ENCODE data around the gene ALDH1A3. TPM values are rescaled to one million over a fixed set of nuclear protein-coding genes. Genes with fewer than 3 reads are reported as not detected.

Gene ALDH1A3
- total and polyA plus RNA-seq, 2 of the 13 experiments (the other 11 are each of a cell fraction or from before 2014, with no cell fraction given) = not detected

DNA sequence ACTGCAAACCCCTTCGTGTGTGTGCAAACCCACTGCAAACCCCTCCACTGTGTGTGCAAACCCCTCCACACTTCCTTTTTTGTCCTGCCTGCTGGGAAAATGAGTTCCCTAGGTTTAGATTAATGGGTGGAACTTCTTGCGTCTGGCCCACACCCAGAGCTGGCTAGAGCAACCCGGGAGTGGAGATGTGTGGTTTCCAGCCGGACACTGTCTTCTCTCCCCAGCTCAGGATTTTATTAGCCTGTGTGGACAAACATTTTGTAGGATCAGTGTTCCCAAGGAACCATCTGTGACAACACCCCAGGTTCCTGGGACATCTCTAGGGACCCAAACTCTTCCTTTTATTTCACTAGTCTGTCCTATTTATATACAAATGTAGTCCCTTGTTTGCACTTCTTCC lies 29.9 kb downstream of the ALDH1A3 start:
- no peak overlapping the region for H3K4me3 ChIP-seq (replicated peaks in 1 of 3; ENCODE audit: insufficient read depth in 1 of 3, low read depth in 2 of 3, low read length in 3 of 3)
- no peaks in the 10 kb centered on the region for H3K36me3 ChIP-seq (replicated peaks in 1 of 2; ENCODE audit: control insufficient read depth in 1 of 2, insufficient read depth in 2 of 2, low read length in 2 of 2)
- H3K27me3 ChIP-seq (ENCODE audit: control insufficient read depth in 1 of 2, insufficient read depth in 2 of 2, low read length in 2 of 2) = peaks cover 2 to 35% of the 10 kb centered on the region in 2 experiments; a peak in 4 of 5 replicates
- POLR2A ChIA-PET = no interaction called here
- no peak overlapping the region for H3K4me2 ChIP-seq (ENCODE audit: low read depth, low read length)
- H2AFZ ChIP-seq (ENCODE audit: low read length) = no peak overlapping the region
- no peaks in the 10 kb centered on the region for H3K79me2 ChIP-seq (ENCODE audit: insufficient read depth, low read length)
- CTCF ChIA-PET (ENCODE audit: low intra/inter-chr PET ratio, low total read pairs) = no interaction called here
- ATAC-seq = no peak
- no peak for DNase-seq (ENCODE audit: low spot score)
- H3K9me3 ChIP-seq (ENCODE audit: low read length) = 0 out of 2 replicates have a peak, but pooled peaks cover 4% of the 10 kb centered on the region
- WGBS (ENCODE audit: low lambda C conversion rate) = 51% methylated on average over 4 of the region's 4 CpGs
- BruUV-seq (replicated peaks) = no TSS peak
- no peak overlapping the region for H3K9ac ChIP-seq (ENCODE audit: insufficient read depth, low read depth, low read length)
- FAIRE-seq = no peak
- in situ Hi-C loops (cut with HindIII; ENCODE audit: extremely low pct_ligation_motif_present, low pct_unique_long_range_greater_than_20kb) (loop anchor here (25.0 kb wide), 1 partner anchor 353 kb away; the partner anchor contains the start of gene CHSY1), intact Hi-C loops (cut with micrococcal nuclease; ENCODE audit: unreplicated experiment) (no loop called here)
- H3K27ac ChIP-seq (ENCODE audit: extremely low read length, insufficient read depth, low read length) = no peak overlapping the region
- no peaks in the 10 kb centered on the region for H4K20me1 ChIP-seq (ENCODE audit: insufficient read depth, low read length)
- H3K4me1 ChIP-seq (ENCODE audit: insufficient read depth, low read length) = no peaks in the 10 kb centered on the region
- TF ChIP-seq TOPORS (CRISPR knock-in tag; IDR thresholded peaks at IDR 0.05) (no peak), MED13 (CRISPR knock-in tag; IDR thresholded peaks at IDR 0.05) (no peak), PRMT3 (CRISPR knock-in tag; IDR thresholded peaks at IDR 0.05; ENCODE audit: borderline replicate concordance, low read depth) (no peak), ZNF407 (CRISPR knock-in tag; IDR thresholded peaks at IDR 0.05; ENCODE audit: not compliant biosample characterization) (no peak), ATF7 (IDR thresholded peaks at IDR 0.05) (no peak), ATF7 (CRISPR knock-in tag; IDR thresholded peaks at IDR 0.05) (no peak), ZNF235 (CRISPR knock-in tag; IDR thresholded peaks at IDR 0.05; ENCODE audit: borderline replicate concordance) (no peak), ZNF335 (CRISPR knock-in tag; IDR thresholded peaks at IDR 0.05) (no peak), MYPOP (CRISPR knock-in tag; IDR thresholded peaks at IDR 0.05) (no peak), FIP1L1 (IDR thresholded peaks at IDR 0.05; ENCODE audit: borderline replicate concordance, insufficient read depth, low read depth, low read length) (no peak)
- TF ChIP-seq, protein P1, sequence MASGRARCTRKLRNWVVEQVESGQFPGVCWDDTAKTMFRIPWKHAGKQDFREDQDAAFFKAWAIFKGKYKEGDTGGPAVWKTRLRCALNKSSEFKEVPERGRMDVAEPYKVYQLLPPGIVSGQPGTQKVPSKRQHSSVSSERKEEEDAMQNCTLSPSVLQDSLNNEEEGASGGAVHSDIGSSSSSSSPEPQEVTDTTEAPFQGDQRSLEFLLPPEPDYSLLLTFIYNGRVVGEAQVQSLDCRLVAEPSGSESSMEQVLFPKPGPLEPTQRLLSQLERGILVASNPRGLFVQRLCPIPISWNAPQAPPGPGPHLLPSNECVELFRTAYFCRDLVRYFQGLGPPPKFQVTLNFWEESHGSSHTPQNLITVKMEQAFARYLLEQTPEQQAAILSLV (CRISPR knock-in tag; IDR thresholded peaks at IDR 0.05; ENCODE audit: borderline replicate concordance) = no peak
- TF ChIP-seq, protein P2, sequence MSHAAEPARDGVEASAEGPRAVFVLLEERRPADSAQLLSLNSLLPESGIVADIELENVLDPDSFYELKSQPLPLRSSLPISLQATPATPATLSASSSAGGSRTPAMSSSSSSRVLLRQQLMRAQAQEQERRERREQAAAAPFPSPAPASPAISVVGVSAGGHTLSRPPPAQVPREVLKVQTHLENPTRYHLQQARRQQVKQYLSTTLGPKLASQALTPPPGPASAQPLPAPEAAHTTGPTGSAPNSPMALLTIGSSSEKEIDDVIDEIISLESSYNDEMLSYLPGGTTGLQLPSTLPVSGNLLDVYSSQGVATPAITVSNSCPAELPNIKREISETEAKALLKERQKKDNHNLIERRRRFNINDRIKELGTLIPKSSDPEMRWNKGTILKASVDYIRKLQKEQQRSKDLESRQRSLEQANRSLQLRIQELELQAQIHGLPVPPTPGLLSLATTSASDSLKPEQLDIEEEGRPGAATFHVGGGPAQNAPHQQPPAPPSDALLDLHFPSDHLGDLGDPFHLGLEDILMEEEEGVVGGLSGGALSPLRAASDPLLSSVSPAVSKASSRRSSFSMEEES (CRISPR knock-in tag; IDR thresholded peaks at IDR 0.05) = no peak
